GM19395 (cell line): ENCODE measurements around the gene HMGN3.
"Not testable (repeated sequence)": the region's sequence is repeated elsewhere in the genome, so short reads cannot be mapped to it uniquely, and the experiment has no call there.

Experiments
- ATAC-seq: cut with Tn5 transposase; IDR thresholded peaks from one replicate; pipeline ENCODE4 v1.9.1; 2021; ENCODE audit warnings: mild to moderate bottlenecking, moderate library complexity; ENCODE audit not compliant: unreplicated experiment

HMGN3 gene

DNA sequence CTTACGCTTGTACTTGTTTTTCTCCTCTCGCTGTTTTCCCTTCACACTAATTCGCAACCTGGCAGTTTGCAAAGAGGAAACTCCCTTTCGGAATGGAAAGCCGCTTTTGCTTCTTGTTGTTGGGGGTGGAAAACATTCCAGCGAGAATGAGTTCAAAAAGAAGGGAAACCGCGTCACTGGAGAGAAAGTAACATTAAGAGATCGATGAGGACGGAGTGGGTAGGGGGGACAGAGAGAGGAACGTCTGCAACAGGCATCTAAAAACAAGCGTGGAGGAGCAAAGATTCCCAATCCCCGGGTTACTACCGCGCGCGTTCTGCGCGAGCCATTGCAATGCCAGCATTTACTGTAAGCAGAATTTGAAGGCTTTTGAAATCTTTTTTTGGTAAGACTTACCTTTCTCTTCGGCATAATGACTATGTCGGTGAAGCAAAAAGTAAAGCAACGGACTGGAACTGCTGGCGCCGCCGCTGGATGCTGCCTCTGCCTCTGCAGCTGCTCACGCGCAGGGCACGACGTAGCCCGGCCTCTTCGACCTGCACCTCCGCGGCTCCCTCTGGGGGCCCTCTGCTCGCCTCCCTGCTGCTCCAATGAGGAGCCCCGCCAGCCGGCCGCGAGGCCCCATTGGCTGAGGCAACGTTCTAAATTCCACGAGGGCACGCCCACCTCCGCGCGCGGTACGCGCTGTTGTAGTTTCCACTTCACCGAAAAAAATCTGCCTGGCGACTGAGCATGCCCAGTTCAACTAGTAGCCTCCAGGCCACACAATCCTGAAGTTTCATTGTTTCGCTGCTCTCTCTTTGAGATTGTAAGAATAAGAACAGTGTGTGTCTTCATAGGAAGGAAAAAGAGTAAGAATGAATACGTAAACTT lies at the start of gene HMGN3:
TSS of gene HMGN3 (minus strand) at position 533 of the 873 bp plus-strand sequence.
- ATAC-seq = peak; percentile 90

DNA sequence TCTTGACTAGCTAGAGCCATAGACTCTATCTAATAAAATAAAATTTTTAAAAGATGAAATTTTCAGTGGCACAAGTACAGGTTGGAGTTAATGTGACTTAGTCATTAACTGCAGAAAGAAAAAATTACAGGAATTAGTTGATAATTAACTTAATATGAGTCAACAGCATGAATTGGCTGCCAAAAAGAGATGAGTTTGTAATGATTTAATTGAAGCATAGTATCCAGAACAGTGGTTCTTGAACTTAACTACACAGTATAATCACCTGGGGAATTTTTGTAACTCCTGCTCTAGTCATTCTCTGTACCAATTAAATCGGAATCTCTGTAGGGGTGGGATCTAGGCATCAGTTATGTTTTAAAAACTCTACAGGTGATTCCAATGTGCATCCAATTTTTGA lies 46.3 kb upstream of the HMGN3 start:
- ATAC-seq = no peak

DNA sequence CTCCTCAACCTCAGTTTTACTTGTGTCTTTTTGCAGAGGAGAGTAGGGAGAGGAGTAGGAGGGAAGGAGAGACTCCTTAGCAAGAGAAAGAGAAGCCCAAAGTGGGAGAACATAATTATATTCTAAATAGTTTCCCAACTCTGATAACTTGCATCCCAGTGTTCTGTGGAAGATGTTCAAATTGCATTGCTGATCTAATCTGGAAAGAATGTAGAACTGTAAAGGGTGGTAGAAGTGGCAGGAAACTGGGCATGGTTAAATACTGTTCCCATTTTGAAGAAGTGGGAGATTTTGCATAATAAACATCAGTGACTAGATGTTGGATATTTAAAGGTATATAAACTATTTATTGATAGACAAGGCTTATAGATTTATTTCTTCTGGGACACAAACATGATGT lies 42.6 kb upstream of the HMGN3 start:
- no peak for ATAC-seq

DNA sequence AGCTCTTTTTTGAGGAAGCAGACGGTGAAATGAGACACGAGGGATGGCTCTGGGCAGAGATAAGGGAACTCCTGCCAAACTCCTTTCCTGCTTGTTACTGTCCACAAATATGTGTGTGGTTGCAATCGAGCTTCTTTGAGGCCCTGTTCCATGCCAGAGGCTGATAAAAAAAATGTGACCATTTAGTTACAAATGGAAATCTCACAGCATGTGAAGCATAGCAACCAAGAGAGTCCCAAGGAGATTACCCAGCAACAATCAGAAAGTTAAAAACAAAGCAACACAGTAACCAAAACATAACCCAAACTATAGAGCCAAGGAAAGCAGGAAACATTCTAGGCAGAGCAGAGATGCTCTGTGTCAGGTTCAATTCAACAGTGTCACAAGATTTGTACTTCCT lies 35.4 kb upstream of the HMGN3 start:
- no peak for ATAC-seq

DNA sequence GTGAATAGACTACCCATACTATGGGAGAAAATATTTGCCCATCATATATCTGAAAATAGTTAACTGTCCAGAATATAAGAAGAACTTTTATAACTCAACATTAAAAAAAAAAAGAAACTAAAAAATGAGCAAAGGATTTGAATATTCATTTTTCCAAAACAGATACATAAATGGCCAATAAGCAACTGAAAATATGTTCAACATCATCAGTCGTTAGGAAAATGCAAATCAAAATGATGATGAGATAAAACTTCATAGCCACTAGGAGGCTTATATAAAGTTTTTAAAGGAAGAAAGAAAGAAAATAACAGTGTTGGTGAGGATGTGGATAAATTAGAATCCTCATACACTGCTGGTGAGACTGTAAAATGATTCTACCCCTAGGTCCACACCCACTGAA lies 32.6 kb upstream of the HMGN3 start:
- no peak for ATAC-seq

DNA sequence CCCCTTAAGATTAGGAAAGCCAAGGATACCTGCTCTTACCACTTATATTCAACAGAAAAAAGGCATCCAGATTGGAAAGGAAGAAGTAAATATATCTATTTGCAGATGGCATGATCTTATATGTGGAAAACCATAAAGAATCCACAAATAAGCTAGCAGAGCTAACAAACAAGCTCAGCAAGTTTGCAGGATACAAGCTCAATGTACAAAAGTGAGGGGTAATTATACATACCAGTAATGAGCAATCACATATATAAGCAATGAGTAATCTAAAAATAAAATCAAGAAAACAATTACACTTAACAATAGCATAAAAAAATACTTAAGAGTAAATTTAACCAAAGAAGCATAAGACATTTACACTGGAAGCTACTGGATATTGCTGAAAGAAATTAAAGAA lies 31.6 kb upstream of the HMGN3 start:
- no peak for ATAC-seq

DNA sequence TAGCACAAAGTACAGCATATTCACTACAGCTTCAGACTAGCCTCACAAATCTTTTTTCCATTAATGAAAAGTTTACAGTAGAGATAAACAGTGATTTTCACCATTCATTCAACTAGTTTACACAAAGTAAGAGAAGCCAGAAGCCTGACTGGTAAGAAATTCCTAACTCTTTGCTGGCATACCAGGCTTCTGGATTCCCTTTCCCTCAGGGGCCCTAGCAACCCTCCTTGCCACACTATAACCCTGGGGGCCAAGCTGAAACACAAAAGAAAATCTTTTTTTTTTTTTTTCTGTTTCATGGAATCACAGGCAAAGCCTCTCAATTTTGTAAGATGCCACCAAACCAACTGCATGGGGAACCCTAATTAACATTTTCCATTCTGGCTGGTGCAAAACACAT lies 28.9 kb upstream of the HMGN3 start:
- no peak for ATAC-seq

DNA sequence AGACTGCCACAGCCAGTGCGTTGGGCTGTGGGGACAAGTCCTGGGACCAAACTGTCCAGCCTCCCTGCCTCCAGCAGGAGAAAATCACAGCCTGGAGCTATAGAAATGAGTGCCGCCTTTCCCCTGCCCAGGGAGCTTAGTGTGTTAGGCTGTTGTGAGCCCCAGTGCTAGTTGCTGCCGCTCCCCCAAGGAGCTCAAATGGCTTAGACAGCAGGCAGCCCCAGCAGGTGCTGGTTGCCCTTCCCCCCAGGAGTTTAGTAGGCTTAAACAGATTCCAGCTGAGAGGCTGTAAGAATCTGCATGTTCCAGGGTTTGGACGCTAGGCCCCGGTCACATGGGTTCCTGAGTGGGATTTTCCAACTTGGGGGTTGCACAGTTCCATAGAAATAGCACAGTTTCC lies 27.2 kb upstream of the HMGN3 start:
- no peak for ATAC-seq

DNA sequence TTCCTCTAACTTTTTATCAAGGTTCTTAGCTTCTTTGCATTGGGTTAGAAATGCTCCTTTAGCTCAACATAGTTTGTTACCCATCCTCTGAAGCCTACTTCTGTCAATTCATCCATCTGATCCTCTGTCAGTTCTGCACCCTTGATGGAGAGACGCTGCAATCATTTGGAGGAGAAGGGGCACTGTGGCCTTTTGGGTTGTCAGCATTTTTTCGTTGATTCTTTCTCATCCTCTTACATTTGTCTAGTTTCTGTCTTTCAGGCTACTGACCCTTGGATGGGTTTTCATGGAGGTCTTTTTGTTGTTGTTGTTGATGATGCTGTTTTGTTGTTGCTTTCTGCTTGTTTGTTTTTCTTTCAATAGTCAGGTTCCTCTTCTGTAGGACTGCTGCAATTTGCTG lies 26.3 kb upstream of the HMGN3 start:
- no peak for ATAC-seq

DNA sequence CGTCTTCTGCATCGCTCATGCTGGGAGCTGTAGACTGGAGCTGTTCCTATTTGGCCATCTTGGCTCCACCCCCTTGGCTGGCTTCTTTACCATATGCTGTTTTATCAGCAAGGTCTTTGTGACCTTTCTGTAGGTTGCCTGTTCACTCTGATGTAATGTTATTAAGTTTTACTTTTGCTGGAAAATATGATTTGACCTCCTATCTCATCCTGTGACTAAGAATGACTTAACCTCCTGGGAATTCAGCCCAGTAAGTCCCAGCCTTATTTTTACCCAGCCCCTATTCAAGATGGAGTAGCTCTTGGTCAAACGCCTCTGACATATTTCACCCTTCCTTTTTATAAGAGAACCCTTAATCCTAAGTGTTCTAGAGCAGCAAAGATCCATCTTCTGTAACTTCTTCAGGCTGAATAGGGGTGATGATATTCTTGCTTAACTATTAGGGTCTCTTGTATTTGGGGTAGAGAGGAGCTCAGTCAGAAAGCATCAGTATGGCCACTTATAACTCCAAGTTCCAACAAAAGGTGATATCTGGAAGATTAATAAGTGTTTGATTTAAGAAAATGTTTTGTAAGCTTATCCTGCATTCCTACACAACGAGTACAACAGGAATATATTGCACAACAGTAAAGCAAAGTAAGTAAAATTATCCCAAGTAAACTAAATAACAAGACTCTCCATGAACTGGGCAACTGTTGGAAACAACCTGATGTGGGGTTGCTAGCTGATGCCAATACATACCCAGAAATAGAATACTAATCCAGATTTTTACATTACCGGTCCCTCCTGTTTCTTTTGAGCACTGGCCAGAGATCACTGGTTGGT lies 23.1 kb upstream of the HMGN3 start:
- ATAC-seq = no peak

DNA sequence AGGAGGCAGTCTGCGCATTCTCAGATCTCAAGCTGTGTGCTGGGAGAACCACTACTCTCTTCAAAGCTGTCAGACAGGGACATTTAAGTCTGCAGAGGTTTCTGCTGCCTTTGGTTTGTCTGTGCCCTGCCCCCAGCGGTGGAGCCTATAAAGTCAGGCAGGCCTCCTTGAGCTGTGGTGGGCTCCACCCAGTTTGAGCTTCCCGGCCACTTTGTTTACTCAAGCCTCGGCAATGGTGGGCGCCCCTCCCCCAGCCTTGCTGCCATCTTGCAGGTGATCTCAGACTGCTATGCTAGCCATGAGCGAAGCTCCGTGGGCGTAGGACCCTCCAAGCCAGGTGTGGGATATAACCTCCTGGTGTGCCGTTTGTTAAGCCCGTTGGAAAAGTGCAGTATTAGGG lies 22.3 kb upstream of the HMGN3 start:
- ATAC-seq = not testable (repeated sequence)

DNA sequence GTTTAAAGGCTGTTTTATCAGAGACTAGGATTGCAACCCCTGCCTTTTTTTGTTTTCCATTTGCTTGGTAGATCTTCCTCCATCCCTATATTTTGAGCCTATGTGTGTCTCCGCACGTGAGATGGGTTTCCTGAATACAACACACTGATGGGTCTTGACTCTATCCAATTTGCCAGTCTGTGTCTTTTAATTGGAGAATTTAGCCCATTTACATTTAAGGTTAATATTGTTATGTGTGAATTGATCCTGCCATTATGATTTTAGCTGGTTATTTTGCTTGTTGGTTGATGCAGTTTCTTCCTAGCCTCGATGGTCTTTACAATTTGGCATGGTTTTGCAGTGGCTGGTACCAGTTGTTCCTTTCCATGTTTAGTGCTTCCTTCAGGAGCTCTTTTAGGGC lies 20.6 kb upstream of the HMGN3 start:
- not testable (repeated sequence) for ATAC-seq

DNA sequence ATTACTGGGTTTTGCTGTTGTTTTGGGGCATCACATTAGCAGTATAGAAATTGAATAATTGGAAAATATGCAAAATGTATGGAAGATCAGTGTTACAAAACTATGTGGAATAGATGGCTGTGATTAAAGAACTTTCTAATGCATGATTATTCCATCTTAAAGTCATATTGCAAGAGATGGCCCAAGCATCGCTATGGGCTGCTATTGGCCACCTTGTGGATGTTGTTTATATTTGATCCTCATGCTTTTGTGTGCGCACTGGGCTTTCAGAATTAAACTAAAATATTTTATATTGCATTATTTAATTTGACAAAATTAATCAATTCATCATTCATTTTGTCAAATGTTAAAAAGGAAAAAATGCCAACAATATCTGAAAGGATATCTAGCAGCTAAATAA lies 16.1 kb upstream of the HMGN3 start:
- no peak for ATAC-seq

DNA sequence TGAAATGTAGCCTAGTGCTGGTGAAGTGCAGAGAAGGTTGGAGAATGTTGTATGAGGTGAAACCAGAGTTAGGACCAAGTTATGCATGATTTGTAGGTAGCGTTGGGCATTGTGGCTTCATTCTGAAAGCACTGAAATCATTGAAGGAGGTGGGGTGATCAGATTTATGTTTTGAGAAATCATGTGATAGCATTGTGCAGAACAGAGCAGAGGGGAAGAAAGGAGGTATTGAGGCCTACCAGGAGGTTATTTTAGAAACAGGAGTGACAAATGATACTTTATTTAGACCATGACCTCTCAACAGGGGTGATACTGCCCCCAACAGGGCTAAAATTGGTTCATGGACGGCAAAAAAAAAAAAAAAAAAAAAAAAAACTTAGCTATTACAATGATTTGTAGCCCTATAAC lies 15.6 kb upstream of the HMGN3 start:
- ATAC-seq = peak; percentile 81

DNA sequence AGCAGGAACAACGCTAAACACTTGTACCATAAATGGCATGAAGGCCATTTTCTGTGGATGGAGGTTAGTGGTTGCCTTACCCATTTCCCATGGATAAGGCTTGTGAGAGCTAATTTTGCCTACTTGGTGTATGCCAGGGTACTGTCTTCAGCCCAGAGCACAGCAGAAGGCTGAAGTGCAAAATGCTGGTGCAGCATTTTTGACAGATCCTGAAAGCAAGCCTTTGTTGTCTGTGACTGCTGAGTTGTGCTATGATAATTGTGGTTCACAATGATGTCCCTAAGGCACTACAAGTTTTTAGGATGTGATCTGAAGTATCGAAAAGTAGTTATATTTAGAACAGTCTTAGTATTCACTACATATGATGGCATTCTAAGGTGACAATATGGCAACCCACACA lies 14.7 kb upstream of the HMGN3 start:
- ATAC-seq = no peak

DNA sequence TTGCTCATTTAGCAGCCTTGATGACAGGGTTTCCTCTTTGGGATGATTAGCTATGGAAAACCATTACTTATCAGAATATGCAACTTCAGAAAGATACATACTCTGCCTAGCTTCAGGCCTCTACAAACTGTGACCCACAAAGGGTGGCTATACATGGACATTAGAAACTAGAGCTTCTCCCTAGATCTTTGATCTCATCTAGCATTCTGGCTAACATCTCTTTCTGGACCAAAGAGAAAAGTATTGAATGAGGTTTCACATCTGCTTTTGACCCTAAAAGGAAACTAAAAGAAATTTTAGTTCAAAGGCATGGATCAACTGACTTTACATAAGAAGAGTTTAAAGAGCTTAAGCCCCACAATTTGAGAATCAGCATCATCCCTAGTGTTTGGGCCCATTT lies 12.4 kb upstream of the HMGN3 start:
- ATAC-seq = peak; percentile 85

DNA sequence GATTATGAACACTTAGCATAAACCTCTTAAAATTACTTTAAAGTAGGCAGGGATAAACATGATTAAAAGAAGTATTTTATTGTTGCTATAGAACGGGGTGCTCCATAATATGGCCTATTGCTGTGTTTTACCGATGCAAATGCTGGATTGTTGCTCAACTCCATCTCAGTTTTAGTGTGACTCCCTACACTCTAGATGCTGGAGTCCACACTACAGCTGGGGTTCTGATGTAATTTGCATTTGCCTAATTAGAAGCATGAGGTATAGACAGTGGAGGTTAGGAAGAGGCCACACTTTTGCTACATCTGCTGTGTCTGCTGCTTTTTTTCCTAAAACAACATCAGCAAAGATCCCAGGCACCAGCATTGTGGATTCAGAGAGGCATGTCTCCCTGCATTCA lies 6.7 kb upstream of the HMGN3 start:
- ATAC-seq = no peak

DNA sequence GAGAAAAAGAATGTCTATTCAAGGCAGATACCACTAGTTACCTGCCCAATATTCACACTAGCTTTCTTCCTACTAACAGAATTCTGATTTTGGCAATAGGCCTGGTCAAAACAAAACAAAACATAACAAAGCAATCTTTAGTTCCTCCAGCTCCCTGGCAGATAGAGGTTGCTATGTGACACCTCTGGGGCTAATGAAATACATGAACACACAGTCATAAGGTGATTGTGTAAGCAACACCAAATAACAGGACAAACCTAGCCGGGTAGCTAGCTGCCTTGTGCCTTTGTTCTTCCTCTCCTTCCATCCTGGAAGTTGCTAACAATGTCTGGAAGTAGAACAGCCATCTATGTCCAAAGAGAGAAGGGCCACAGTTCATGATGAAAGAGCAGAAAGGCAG lies 6.0 kb upstream of the HMGN3 start:
- ATAC-seq = no peak

DNA sequence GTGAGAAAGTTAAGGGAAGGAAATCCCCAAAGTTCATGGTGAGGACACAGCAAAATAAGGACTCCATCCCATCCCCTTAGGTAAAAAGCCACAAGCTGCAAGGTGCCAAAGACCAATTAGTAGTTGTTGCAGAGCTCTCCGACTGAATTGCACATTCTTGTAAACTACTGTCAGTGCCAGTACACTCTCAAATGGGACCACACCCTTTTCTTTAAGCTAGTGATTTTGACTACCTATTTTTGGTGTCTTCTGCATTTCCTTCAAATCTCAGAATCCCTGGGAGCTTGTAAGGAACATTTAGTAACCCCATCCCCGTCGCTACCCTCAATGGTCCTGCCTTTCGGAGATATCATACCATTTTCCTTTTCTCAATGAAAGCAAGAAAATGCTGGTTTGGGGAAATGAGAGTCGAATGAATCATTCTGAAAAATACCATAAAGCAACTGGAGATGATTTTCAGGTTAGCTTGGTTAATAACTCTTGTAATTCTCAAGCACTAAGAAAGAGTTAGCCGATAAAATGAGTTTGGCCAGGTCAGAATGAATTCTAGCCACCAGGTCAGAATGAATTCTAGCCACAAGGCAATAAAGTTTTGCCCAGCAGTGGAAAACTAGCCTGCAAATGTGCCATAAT lies 5.2 kb upstream of the HMGN3 start:
- peak; percentile 81 for ATAC-seq

DNA sequence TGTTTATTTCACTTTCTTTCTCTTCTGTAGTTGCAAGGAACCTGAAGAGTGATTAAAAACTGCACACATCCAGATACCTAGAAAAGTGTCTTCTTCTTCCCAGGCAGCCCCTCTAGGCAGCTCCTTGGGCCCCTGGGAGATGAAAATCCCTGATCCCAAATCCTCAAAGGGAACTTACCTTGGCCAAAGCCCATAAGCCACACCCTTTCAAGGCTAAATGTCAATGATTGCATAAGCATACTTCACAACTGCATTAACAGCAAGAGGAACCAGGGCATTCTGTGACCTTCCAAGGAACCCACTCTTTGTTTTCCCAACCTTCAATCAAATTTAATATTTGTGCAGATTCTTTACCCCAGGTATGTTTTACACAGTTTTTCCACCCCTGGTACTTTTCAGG lies 4.4 kb upstream of the HMGN3 start:
- no peak for ATAC-seq

DNA sequence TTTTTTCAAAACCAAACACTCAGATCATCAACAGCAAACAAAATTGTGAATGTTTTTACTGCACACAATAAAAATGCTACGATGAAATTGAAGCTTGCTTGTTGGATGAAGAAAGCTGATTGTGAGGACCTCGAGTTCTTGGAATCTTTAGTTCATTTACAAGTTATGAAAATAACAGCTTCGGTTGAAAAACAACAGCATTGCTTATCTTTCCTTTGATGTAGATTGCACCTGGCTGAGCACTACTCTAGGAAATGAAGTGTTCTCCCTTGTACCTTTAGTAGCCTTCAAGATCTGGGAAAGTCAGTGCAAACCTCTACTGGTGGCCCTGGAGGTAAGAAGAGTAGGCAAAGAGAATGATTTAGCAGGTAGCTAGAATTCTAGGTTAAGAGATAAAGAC lies 2.2 kb upstream of the HMGN3 start:
- no peak for ATAC-seq
